GM10266 (cell line): ENCODE data around the gene INPP5A.

Experiments
- DNase-seq: peaks from one replicate; pipeline ENCODE4 v3.0.0; 2012; ENCODE audit errors: extremely low spot score
- CTCF ChIP-seq: IDR thresholded peaks from 2 replicates; pipeline ENCODE4 v1.5.1; 2012; ENCODE audit warnings: mild to moderate bottlenecking, low read depth; ENCODE audit not compliant: control insufficient read depth, insufficient read depth; ENCODE audit errors: missing control alignments

The INPP5A gene

DNA sequence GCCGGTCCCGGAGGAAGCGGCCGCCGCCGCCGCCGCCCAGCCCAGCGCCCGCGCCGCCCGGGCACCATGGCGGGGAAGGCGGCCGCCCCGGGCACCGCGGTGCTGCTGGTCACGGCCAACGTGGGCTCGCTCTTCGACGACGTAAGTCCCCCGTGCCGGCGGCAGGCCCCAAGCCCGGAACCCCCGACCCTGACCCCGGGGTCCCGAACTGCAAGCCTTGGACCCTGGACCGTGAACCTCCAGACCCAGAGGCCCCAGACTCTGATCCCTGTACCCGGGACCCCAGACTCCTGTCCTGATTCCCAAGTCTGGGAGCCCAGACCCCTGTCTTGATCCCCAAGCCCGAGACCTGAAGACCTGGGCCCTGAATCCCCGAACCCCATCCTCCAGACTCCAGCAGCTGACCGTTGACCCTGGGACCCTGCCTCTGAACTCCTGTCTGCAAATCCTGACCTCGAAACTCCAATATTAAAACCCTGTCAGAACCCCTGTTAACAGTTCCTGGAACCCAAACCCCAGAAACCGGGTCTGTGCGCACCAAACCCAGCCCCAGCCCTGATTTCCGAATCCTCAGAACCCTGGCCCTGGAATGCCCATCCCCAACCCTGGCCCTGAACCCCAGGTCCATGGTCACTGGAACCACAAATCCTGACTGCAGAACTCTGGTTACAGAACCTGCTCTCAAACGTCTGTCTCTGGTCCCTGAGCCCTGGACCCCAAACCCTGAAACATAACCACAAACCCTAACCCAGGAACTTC is 623 bp downstream of the INPP5A start:
- no peak for TF ChIP-seq CTCF
- DNase-seq, result no peak

DNA sequence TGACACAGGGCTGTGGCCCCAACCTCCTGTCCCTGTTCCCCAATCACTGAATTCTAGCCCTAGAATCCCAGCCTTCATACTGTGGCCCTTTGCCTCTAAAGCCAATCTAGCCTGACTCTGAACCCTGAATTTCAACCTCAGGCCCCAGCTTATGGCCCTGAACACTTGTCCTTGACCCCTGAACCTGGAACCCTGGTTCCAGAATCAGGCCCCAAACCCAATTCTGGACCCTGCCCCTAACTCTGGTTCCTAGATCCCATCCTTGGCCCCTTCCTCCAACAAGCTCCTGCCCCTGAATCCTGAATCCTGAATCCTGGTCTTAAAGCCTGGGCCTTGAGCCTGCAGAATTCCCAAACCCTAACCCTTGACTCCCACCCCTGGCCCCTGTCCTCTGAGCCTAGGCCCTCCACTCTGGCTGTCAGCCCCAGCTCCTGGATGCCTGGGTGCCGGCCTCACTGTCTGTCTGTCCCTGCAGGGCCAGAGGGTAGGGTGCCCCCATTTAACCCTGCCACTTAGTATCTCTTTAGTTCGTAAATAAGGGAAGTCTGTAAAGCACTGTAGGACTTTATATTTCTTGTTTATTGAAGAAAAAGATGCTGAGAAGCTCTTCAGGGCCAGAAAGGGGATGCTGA is 1.3 kb downstream of the INPP5A start:
- TF ChIP-seq CTCF, result no peak
- no peak for DNase-seq

DNA sequence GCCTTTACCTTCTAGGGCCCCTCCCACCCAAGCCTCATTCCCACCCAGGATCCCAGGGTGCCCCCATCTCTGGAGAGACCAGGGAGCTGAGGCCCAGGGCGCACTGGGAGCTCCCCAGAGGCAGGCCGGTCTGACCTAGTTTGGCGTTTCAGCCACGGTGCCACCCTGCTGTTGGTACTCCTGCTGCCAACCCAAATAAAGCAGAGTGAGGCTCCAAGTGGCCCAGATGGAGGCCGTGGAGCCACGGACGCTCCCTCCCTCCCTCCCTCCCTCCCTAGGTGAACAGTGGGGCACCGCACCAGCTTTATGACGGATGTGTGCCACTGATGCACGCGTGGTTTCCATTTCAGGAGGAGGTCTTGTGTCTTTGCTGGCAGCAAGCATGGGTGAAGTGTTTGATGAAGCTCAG is 1.8 kb downstream of the INPP5A start:
- no peak for DNase-seq
- no peak for TF ChIP-seq CTCF

- no peak for TF ChIP-seq CTCF
- DNase-seq, result no peak
These were observed 2.3 kb downstream of the INPP5A start for GRCh38 chr10:132539894-132540293.

DNA sequence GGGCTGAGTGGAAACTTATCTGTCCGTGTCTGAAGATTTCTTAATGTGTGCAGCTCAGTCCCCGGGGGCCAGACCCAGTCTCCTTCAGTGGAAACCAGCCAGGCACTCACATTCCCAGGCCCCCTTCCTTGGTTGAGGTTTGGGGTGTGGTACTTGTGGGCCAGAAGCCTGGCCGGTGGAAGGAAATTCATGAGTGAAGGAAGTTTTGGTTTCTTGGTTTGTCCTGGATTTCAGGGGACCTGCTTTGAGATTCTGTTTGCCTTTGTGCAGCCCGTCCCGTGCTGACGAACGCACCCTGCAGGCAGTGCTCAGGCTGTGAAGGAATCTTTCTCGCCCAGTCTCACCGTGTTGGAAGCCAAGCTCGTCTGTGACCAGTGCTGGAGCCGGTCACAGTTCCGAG is 2.9 kb downstream of the INPP5A start:
- TF ChIP-seq CTCF, result no peak
- no peak for DNase-seq

DNA sequence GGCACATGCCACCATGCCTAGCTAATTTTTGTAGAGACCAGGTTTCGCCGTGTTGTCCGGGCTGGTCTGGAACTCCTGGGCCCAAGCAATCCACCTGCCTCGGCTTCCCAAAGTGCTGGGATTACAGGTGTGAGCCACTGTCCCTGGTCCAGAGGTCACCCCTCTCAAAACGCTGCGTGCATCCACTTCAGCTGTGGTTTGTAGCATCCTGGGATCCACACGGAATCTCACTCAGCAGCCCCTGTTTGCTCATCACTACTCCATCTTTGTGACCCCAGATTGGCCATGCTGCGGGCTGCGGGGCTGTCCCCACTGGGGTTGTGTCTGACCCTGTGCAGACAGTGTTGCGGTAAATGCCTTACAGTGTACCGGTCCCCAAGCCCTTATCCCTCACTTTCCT is 3.5 kb downstream of the INPP5A start:
- TF ChIP-seq CTCF, result no peak
- DNase-seq, result no peak

- no peak for TF ChIP-seq CTCF
- no peak for DNase-seq
These were observed 4.0 kb downstream of the INPP5A start for GRCh38 chr10:132541601-132542011.
